Measurements from ENCODE around the gene MZF1.

DNA sequence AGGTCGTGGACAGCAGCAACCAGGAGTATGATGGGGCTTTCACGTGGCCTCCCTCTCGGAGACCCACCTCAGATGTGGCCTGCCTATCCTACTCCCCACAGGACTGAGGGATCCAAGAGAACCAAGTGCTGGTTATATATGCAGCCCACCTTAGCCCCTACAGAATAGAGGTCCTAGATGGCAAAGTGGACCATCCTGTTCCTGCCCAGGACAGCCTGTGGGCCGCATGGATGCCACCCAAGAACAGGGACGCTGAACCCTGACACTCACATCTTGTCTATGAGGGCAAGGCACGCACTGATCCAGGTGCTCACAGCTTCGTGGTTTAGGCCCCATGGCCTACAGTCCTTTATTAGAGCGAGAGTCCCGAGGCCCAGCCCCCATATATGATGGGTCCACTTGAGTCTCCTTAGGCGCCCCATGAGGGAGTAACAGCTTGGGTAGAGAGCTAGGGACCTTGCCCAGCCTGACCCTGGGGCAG is 59.9 kb downstream of the MZF1 start:
- no peak for TF ChIP-seq CTCF (IDR thresholded peaks at IDR 0.05; ENCODE audit: insufficient read depth, low read length, poor library complexity, severe bottlenecking)
- TF ChIP-seq EZH2phosphoT487 (conservative IDR thresholded peaks at IDR 0.05; ENCODE audit: low read length) = no peak
